ENCODE results near the gene PCNX2.

DNA sequence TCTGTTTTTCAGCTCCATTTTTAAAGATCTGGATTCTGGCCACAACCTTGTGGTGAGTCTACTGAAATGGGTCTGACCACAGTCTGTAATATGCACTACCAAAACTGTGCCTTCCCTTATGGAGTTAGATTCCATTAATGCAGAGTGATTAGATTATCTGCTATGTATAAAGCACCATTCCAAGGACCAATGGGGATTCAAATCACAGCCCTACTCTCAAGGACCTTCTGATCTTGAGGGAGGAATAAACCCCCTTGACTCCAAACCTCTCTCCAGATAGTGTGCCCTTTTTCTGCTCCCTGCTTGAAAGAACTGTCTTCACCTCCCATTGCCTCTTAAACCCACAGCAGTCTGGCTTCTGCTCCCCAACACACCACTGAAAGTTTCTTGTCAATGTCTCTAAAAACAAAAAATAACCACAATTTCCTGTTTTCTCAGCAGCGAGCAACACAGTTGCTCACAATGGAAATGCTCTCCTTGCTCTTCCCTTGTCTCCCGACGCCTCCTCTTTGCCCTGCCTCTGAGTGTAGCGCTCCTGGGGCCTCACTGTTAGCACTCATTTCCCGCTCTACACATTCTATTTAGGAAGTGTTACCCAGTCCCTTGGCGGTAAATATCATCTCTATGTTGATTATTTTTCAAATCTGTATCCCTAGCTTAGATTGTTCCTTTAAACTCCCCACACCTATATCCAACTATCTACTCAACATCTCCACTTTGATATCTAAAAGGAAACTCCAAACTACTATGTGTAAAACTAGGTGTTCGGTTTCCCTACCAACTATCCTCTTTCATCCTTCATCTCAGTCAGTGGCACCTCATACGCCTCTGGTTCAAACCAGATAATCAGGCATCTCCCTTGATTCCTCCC, 13.6 kb downstream of the PCNX2 start:
- TF ChIP-seq, protein P1, sequence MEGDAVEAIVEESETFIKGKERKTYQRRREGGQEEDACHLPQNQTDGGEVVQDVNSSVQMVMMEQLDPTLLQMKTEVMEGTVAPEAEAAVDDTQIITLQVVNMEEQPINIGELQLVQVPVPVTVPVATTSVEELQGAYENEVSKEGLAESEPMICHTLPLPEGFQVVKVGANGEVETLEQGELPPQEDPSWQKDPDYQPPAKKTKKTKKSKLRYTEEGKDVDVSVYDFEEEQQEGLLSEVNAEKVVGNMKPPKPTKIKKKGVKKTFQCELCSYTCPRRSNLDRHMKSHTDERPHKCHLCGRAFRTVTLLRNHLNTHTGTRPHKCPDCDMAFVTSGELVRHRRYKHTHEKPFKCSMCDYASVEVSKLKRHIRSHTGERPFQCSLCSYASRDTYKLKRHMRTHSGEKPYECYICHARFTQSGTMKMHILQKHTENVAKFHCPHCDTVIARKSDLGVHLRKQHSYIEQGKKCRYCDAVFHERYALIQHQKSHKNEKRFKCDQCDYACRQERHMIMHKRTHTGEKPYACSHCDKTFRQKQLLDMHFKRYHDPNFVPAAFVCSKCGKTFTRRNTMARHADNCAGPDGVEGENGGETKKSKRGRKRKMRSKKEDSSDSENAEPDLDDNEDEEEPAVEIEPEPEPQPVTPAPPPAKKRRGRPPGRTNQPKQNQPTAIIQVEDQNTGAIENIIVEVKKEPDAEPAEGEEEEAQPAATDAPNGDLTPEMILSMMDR (IDR thresholded peaks at IDR 0.05), result no peak
- no peak for TF ChIP-seq POLR2AphosphoS5 (IDR thresholded peaks at IDR 0.05)
- TF ChIP-seq EP300 (IDR thresholded peaks at IDR 0.05), result no peak

Measured in stomach (tissue), 4 donors.